ENCODE data around the gene SYNE2. TPM values are rescaled to one million over a fixed set of nuclear protein-coding genes. Genes with fewer than 3 reads are reported as not detected.

The SYNE2 gene
- total RNA-seq, 1 experiment from 2014 or later: 25.9 TPM

DNA sequence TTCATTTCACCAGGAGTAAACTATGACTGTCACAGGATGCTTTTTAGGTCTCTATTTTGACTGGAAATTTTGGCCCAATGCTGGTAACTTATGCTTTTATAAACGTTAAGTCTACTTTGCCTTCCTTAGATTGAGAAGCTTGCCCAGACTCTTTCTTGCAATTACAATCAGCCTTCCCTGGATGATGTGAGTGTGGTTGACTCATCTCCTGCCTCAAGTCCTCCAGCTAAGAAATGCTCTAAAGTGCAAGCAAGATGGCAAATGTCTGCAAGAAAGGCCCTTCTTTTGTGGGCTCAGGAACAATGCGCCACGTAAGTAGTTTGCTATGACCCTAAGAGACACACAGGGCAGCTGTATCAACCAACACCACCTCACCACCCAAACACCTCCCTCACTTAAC is 96.9 kb downstream of the SYNE2 start:
- Histone ChIP-seq H3K9ac (ENCODE audit: low read length) (no peak overlapping the region), H2AFZ (ENCODE audit: low read length) (no peak overlapping the region), H3K9me2 (replicated peaks; ENCODE audit: insufficient read depth, low read length) (no peaks in the 10 kb centered on the region), H3K79me2 (ENCODE audit: low read length) (no peaks in the 10 kb centered on the region), H3K4me2 (ENCODE audit: low read depth, low read length, poor library complexity, severe bottlenecking) (no peak overlapping the region), H3K36me3 (ENCODE audit: insufficient read depth, low read length) (no peaks in the 10 kb centered on the region), H3K4me1 (ENCODE audit: low read length) (no peaks in the 10 kb centered on the region), H3K27me3 (ENCODE audit: low read length) (no peaks in the 10 kb centered on the region), H3K9me3 (ENCODE audit: low read length) (no peaks in the 10 kb centered on the region), H4K20me1 (ENCODE audit: insufficient read depth, low read depth, low read length) (no peaks in the 10 kb centered on the region), H3K27ac (ENCODE audit: low read length) (no peak overlapping the region), H3K4me3 (ENCODE audit: low read length) (no peak overlapping the region)
- no peak for DNase-seq

DNA sequence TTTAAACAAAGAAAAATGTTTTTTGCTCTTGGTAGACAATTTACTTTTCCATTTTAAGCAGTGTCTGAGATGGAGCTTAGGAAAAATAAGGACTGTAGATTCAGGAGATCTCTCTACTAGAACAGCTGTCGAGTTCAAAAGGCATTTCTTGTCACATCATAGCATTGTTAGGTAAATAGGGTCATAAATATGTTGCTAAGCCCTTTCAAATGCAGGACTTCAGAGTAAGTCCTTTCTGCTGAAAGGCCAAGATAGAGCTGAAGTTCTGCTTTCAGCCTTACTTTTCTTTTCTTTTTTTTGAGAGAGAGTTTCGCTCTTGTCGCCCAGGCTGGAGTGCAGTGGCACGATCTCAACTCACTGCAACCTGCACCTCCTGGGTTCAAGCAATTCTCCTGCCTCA is 98.2 kb downstream of the SYNE2 start:
- Histone ChIP-seq H4K20me1 (ENCODE audit: insufficient read depth, low read depth, low read length) (no peaks in the 10 kb centered on the region), H3K36me3 (ENCODE audit: insufficient read depth, low read length) (no peaks in the 10 kb centered on the region), H3K27me3 (ENCODE audit: low read length) (no peaks in the 10 kb centered on the region), H3K4me1 (ENCODE audit: low read length) (no peaks in the 10 kb centered on the region), H3K79me2 (ENCODE audit: low read length) (no peaks in the 10 kb centered on the region), H3K9me3 (ENCODE audit: low read length) (no peaks in the 10 kb centered on the region), H3K4me3 (ENCODE audit: low read length) (no peak overlapping the region), H3K27ac (ENCODE audit: low read length) (no peak overlapping the region), H3K9ac (ENCODE audit: low read length) (no peak overlapping the region), H2AFZ (ENCODE audit: low read length) (no peak overlapping the region), H3K9me2 (replicated peaks; ENCODE audit: insufficient read depth, low read length) (no peaks in the 10 kb centered on the region), H3K4me2 (ENCODE audit: low read depth, low read length, poor library complexity, severe bottlenecking) (no peak overlapping the region)
- no peak for DNase-seq

GRCh38 chr14:63951429-63951828 is 98.6 kb downstream of the SYNE2 start:
- Histone ChIP-seq H3K36me3 (ENCODE audit: insufficient read depth, low read length) (no peaks in the 10 kb centered on the region), H3K27ac (ENCODE audit: low read length) (no peak overlapping the region), H2AFZ (ENCODE audit: low read length) (no peak overlapping the region), H3K9ac (ENCODE audit: low read length) (no peak overlapping the region), H4K20me1 (ENCODE audit: insufficient read depth, low read depth, low read length) (no peaks in the 10 kb centered on the region), H3K9me2 (replicated peaks; ENCODE audit: insufficient read depth, low read length) (no peaks in the 10 kb centered on the region), H3K4me2 (ENCODE audit: low read depth, low read length, poor library complexity, severe bottlenecking) (no peak overlapping the region), H3K27me3 (ENCODE audit: low read length) (no peaks in the 10 kb centered on the region), H3K79me2 (ENCODE audit: low read length) (no peaks in the 10 kb centered on the region), H3K4me3 (ENCODE audit: low read length) (no peak overlapping the region), H3K4me1 (ENCODE audit: low read length) (no peaks in the 10 kb centered on the region), H3K9me3 (ENCODE audit: low read length) (no peaks in the 10 kb centered on the region)
- DNase-seq: no peak

DNA sequence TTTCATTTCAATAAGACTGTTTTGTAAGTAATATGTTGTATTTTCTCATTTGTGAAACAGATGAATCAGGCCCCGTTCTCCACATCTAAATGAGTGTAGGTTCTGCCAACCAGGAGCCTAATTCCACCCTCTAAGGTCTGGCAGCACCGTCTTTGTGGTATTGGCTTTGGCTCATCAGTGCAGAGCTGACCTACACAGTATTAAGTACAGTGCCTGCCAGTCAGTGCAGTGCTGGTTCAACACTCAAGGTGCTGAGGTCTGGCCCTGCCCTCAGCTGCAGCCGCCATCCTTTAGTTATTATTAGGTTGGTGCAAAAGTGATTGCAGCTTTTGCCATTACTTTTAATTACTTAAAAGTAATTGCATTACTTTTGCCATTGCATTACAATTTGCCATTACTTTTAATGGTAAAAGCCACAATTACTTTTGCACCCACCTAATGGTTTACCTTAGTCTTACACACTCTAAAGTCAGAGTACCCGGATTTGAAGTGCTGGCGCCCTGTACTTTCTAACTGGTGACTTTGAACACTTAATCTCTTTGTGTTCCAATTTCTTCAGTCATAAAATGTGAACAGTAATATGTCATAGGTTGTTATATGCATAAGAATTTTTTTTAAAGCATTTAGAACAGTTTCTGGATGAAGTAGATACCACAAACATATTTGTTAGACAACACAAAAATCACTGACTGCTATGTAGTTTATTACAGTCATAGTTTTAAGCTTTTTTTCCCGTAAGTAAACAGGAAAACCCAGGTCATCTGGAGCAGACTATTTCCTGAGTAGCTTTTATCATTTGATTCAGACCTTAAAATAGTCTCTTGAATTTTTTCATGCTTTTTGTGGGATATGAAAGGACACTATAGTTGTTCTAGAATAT is 99.5 kb downstream of the SYNE2 start:
- H3K4me1 ChIP-seq (ENCODE audit: low read length): no peaks in the 10 kb centered on the region
- DNase-seq: no peak
- no peak overlapping the region for H3K4me2 ChIP-seq (ENCODE audit: low read depth, low read length, poor library complexity, severe bottlenecking)
- H4K20me1 ChIP-seq (ENCODE audit: insufficient read depth, low read depth, low read length): no peaks in the 10 kb centered on the region
- no peaks in the 10 kb centered on the region for H3K79me2 ChIP-seq (ENCODE audit: low read length)
- no peaks in the 10 kb centered on the region for H3K9me2 ChIP-seq (replicated peaks; ENCODE audit: insufficient read depth, low read length)
- no peak overlapping the region for H3K9ac ChIP-seq (ENCODE audit: low read length)
- H3K4me3 ChIP-seq (ENCODE audit: low read length): no peak overlapping the region
- no peaks in the 10 kb centered on the region for H3K27me3 ChIP-seq (ENCODE audit: low read length)
- H2AFZ ChIP-seq (ENCODE audit: low read length): no peak overlapping the region
- H3K9me3 ChIP-seq (ENCODE audit: low read length): no peaks in the 10 kb centered on the region
- H3K27ac ChIP-seq (ENCODE audit: low read length): no peak overlapping the region
- no peaks in the 10 kb centered on the region for H3K36me3 ChIP-seq (ENCODE audit: insufficient read depth, low read length)

DNA sequence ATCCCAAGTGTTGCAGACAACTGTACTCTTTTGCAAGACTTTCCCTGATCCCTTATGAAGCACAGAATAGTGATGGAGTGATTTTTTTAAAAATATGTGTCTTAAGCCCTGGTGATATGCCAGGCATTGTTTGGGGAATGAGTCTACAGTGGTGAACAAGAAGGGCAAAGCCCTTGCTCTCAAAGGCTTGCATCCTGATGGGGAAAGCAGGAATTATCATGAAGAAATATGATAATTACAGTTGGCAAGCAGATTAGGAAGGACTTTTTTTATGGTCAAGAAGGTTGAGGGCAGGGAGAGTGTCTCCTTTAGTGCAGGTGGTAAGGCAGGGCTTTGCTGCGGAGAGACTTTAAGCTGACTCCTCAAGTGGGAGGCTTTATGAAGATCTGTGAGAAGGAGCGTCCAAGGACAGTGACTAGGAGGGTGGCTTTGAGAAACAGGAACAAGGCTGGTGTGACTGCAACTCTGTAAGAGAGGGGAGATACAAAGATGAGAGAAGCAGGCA is 100.2 kb downstream of the SYNE2 start:
- no peaks in the 10 kb centered on the region for H4K20me1 ChIP-seq (ENCODE audit: insufficient read depth, low read depth, low read length)
- no peak overlapping the region for H3K27ac ChIP-seq (ENCODE audit: low read length)
- H3K9me2 ChIP-seq (replicated peaks; ENCODE audit: insufficient read depth, low read length): no peaks in the 10 kb centered on the region
- H3K4me2 ChIP-seq (ENCODE audit: low read depth, low read length, poor library complexity, severe bottlenecking): no peak overlapping the region
- no peaks in the 10 kb centered on the region for H3K36me3 ChIP-seq (ENCODE audit: insufficient read depth, low read length)
- no peaks in the 10 kb centered on the region for H3K9me3 ChIP-seq (ENCODE audit: low read length)
- no peak overlapping the region for H3K4me3 ChIP-seq (ENCODE audit: low read length)
- no peak overlapping the region for H2AFZ ChIP-seq (ENCODE audit: low read length)
- H3K9ac ChIP-seq (ENCODE audit: low read length): no peak overlapping the region
- no peaks in the 10 kb centered on the region for H3K27me3 ChIP-seq (ENCODE audit: low read length)
- no peaks in the 10 kb centered on the region for H3K4me1 ChIP-seq (ENCODE audit: low read length)
- DNase-seq: no peak
- no peaks in the 10 kb centered on the region for H3K79me2 ChIP-seq (ENCODE audit: low read length)

GRCh38 chr14:63956326-63956725 is 103.5 kb downstream of the SYNE2 start:
- no peaks in the 10 kb centered on the region for H3K27me3 ChIP-seq (ENCODE audit: low read length)
- no peak for DNase-seq
- no peaks in the 10 kb centered on the region for H3K36me3 ChIP-seq (ENCODE audit: insufficient read depth, low read length)
- H3K4me1 ChIP-seq (ENCODE audit: low read length): no peaks in the 10 kb centered on the region
- no peak overlapping the region for H3K27ac ChIP-seq (ENCODE audit: low read length)
- no peak overlapping the region for H3K4me3 ChIP-seq (ENCODE audit: low read length)
- H3K9me2 ChIP-seq (replicated peaks; ENCODE audit: insufficient read depth, low read length): no peaks in the 10 kb centered on the region
- H2AFZ ChIP-seq (ENCODE audit: low read length): no peak overlapping the region
- no peaks in the 10 kb centered on the region for H3K79me2 ChIP-seq (ENCODE audit: low read length)
- H3K9me3 ChIP-seq (ENCODE audit: low read length): no peaks in the 10 kb centered on the region
- no peak overlapping the region for H3K4me2 ChIP-seq (ENCODE audit: low read depth, low read length, poor library complexity, severe bottlenecking)
- H4K20me1 ChIP-seq (ENCODE audit: insufficient read depth, low read depth, low read length): no peaks in the 10 kb centered on the region
- no peak overlapping the region for H3K9ac ChIP-seq (ENCODE audit: low read length)

DNA sequence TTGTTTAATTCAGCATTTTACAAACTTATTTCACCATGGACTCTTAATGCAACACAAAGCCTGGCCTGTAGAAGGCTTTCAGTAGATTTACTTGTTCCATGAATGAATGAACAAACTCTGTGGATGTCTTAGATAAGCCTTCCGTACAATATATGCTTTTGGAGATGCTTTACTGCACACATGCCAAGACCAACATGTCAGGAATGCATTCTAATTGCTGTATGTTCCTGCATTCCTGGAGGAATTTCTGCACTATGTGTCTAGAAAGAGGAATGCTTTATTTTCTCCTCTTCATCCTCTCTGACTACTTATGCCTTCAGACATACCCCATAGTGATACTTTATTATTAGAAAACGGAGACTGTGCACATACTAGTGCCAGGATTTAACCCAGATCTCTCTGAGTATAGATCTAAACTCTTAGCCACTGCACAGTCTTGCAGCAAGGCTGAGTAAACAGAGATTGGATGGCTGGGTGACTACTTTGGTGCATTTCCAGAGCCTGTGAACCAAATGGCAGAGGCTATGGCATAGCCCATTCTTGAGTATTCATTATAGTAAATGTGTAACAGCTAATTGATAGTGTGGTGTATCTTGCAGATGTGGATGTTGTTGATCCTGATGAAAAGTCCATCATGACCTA is 108.2 kb downstream of the SYNE2 start:
- H3K27ac ChIP-seq (ENCODE audit: low read length): no peak overlapping the region
- H4K20me1 ChIP-seq (ENCODE audit: insufficient read depth, low read depth, low read length): no peaks in the 10 kb centered on the region
- H3K9me2 ChIP-seq (replicated peaks; ENCODE audit: insufficient read depth, low read length): no peaks in the 10 kb centered on the region
- no peak for DNase-seq
- H3K4me1 ChIP-seq (ENCODE audit: low read length): no peaks in the 10 kb centered on the region
- H2AFZ ChIP-seq (ENCODE audit: low read length): no peak overlapping the region
- no peak overlapping the region for H3K9ac ChIP-seq (ENCODE audit: low read length)
- H3K27me3 ChIP-seq (ENCODE audit: low read length): no peaks in the 10 kb centered on the region
- no peaks in the 10 kb centered on the region for H3K36me3 ChIP-seq (ENCODE audit: insufficient read depth, low read length)
- no peak overlapping the region for H3K4me2 ChIP-seq (ENCODE audit: low read depth, low read length, poor library complexity, severe bottlenecking)
- H3K9me3 ChIP-seq (ENCODE audit: low read length): no peaks in the 10 kb centered on the region
- H3K79me2 ChIP-seq (ENCODE audit: low read length): no peaks in the 10 kb centered on the region
- H3K4me3 ChIP-seq (ENCODE audit: low read length): no peak overlapping the region

DNA sequence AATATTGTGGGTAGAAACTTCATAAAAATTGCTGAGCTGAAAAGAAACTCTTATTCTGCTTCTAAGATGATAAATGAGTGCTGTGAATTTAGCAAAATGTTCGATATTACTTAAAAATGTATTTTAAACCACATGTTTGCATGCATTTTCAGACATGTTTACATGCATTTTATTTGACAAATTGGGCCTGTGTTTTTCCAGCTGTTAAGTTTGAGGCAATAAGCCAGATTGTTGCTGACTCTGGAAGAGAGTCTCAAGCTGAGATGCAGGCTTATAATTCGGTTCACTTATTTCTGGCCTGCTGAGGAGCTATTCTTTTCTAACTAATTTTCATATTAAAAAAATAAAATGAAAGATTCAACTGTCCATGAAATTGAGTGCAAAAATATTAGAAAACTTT is 110.1 kb downstream of the SYNE2 start:
- no peaks in the 10 kb centered on the region for H3K9me2 ChIP-seq (replicated peaks; ENCODE audit: insufficient read depth, low read length)
- H3K36me3 ChIP-seq (ENCODE audit: insufficient read depth, low read length): no peaks in the 10 kb centered on the region
- no peak overlapping the region for H3K9ac ChIP-seq (ENCODE audit: low read length)
- no peaks in the 10 kb centered on the region for H4K20me1 ChIP-seq (ENCODE audit: insufficient read depth, low read depth, low read length)
- H3K4me3 ChIP-seq (ENCODE audit: low read length): no peak overlapping the region
- DNase-seq: no peak
- H3K27ac ChIP-seq (ENCODE audit: low read length): no peak overlapping the region
- H3K79me2 ChIP-seq (ENCODE audit: low read length): no peaks in the 10 kb centered on the region
- H3K9me3 ChIP-seq (ENCODE audit: low read length): no peaks in the 10 kb centered on the region
- no peak overlapping the region for H3K4me2 ChIP-seq (ENCODE audit: low read depth, low read length, poor library complexity, severe bottlenecking)
- no peak overlapping the region for H2AFZ ChIP-seq (ENCODE audit: low read length)
- no peaks in the 10 kb centered on the region for H3K4me1 ChIP-seq (ENCODE audit: low read length)
- no peaks in the 10 kb centered on the region for H3K27me3 ChIP-seq (ENCODE audit: low read length)
